Measurements from ENCODE around the gene TTC9C. TPM values are rescaled to one million over a fixed set of nuclear protein-coding genes. Genes with fewer than 3 reads are reported as not detected.
"Not testable (repeated sequence)": the region's sequence is repeated elsewhere in the genome, so short reads cannot be mapped to it uniquely, and the experiment has no call there.

The TTC9C gene
- total and polyA plus RNA-seq, 5 donors from 2014 or later = 19.4 to 39.5 (median 27.9) TPM

DNA sequence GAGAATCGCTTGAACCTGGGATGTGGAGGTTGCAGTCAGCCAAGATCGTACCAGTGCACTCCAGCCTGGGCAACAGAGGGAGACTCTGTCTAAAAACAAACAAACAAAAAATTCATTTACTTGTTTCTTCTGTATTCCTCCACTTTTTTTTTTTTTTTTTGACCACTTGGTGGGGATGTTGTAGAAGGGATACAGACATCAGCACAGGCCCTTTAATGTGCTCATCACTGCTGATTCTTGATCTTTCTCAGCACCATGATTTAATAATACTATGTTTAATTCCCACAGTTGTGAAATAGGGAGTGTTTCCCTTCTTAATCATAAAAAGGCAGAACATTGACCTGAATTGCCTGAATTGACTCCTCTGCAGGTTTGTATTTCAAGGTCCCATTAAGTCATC is 4.5 kb downstream of the TTC9C start:
- H3K27me3 Mint-ChIP-seq = peaks cover 5% of the 10 kb centered on the region
- peak overlapping the region in 3 of 4 donors; percentile 21 to 86 (median 21) for H3K4me3 Mint-ChIP-seq
- H3K36me3 Mint-ChIP-seq = peaks cover 8% of the 10 kb centered on the region
- Histone ChIP-seq H3K4me1 (ENCODE audit: control insufficient read depth, insufficient read depth, low read length, poor library complexity, severe bottlenecking) (peaks cover 27% of the 10 kb centered on the region), H3K9me3 (ENCODE audit: control insufficient read depth in 2 of 2, low read length in 2 of 2) (no peaks in the 10 kb centered on the region), H3K36me3 (ENCODE audit: control insufficient read depth, insufficient read depth, low read length) (peaks cover 42% of the 10 kb centered on the region), H3K27ac (ENCODE audit: insufficient read depth, low read length, poor library complexity, severe bottlenecking) (no peak overlapping the region), H3K27me3 (ENCODE audit: control insufficient read depth, insufficient read depth, low read length) (no peaks in the 10 kb centered on the region), H3K4me3 (ENCODE audit: low read depth, low read length) (no peak overlapping the region)
- peak overlapping the region; percentile 18 to 36 (median 26) for H3K27ac Mint-ChIP-seq
- H3K4me1 Mint-ChIP-seq = peaks cover 7 to 32% (median 18%) of the 10 kb centered on the region in 4 donors
- DNase-seq (peak in 2 of 3 donors; percentile 43 to 60), ATAC-seq (ENCODE audit: low read depth in 2 of 2) (no peak)
- no peaks in the 10 kb centered on the region for H3K9me3 Mint-ChIP-seq

DNA sequence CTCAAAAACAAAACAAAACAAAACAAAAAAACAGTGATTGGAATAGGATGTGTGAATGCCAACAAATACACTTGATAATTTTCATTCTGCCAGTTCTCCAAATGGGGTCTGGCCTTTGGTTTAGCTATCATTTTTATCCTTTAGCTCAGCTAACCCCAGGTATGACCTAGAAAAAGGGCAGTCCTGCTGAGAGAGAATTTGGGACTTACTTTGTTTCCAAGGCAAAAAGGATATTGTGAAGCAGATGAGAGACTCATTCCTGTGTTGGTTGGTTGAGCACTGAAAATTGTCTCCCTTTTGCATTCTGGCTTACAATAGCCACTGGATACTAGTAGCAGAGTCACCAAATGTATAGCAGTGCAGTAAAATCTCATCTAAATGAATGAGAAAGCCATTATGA is 8.9 kb downstream of the TTC9C start:
- H3K9me3 Mint-ChIP-seq = no peaks in the 10 kb centered on the region
- no peaks in the 10 kb centered on the region for H3K27me3 Mint-ChIP-seq
- H3K27ac Mint-ChIP-seq = no peak overlapping the region
- peaks cover 66% of the 10 kb centered on the region for H3K36me3 ChIP-seq (ENCODE audit: control insufficient read depth, insufficient read depth, low read length)
- no peak overlapping the region for H3K4me3 Mint-ChIP-seq
- peaks cover 8 to 11% (median 8%) of the 10 kb centered on the region in 4 donors for H3K4me1 Mint-ChIP-seq
- no peaks in the 10 kb centered on the region for H3K9me3 ChIP-seq (ENCODE audit: control insufficient read depth in 2 of 2, low read length in 2 of 2)
- no peak overlapping the region for H3K27ac ChIP-seq (ENCODE audit: insufficient read depth, low read length, poor library complexity, severe bottlenecking)
- H3K4me3 ChIP-seq (ENCODE audit: low read depth, low read length) = no peak overlapping the region
- no peak for DNase-seq
- H3K4me1 ChIP-seq (ENCODE audit: control insufficient read depth, insufficient read depth, low read length, poor library complexity, severe bottlenecking) = peaks cover 7% of the 10 kb centered on the region
- H3K36me3 Mint-ChIP-seq = peaks cover 24% of the 10 kb centered on the region
- no peaks in the 10 kb centered on the region for H3K27me3 ChIP-seq (ENCODE audit: control insufficient read depth, insufficient read depth, low read length)
- no peak for ATAC-seq (ENCODE audit: low read depth in 2 of 2)

DNA sequence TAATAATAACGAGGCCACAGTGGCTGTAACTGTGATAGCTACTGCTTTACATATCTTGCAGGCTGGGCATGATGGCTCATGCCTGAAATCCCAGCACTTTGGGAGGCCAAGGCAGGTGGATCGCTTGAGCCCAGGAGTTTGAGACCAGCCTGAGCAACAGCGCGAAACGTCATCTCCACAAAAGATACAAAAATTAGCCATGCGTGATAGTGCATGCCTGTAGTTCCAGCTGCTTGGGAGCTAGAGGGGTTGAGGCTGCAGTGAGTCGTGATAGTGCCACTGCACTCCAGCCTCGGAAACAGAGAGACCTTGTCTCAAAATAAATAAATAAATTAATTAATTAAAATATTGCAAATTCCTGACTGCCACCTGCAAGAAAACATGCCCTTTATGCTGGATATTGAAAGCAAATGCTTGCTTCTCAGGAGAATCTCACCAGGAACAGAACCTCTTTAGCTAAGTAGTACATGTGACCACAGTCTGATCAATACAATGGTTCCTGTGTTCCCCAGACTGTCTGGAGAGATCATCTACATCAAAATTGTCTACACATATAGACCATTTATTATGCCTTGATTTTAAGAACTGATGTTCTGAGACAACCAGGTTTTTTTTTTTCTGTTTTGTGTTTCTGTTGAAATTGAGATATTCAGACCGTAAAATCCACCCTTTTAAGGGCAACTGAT is 19.3 kb downstream of the TTC9C start:
- Histone ChIP-seq H3K36me3 (ENCODE audit: control insufficient read depth, insufficient read depth, low read length) (peaks cover 15% of the 10 kb centered on the region), H3K4me1 (ENCODE audit: control insufficient read depth, insufficient read depth, low read length, poor library complexity, severe bottlenecking) (peaks cover 16% of the 10 kb centered on the region), H3K27ac (ENCODE audit: insufficient read depth, low read length, poor library complexity, severe bottlenecking) (no peak overlapping the region), H3K4me3 (ENCODE audit: low read depth, low read length) (no peak overlapping the region), H3K27me3 (ENCODE audit: control insufficient read depth, insufficient read depth, low read length) (no peaks in the 10 kb centered on the region), H3K9me3 (ENCODE audit: control insufficient read depth in 2 of 2, low read length in 2 of 2) (no peaks in the 10 kb centered on the region)
- peak overlapping the region in 1 of 3 donors; percentile 12 for H3K27ac Mint-ChIP-seq
- H3K4me1 Mint-ChIP-seq = peaks cover 0 to 32% (median 17%) of the 10 kb centered on the region in 4 donors
- DNase-seq (no peak), ATAC-seq (ENCODE audit: low read depth in 2 of 2) (no peak)
- no peaks in the 10 kb centered on the region for H3K27me3 Mint-ChIP-seq
- H3K9me3 Mint-ChIP-seq = no peaks in the 10 kb centered on the region
- peaks cover 10% of the 10 kb centered on the region for H3K36me3 Mint-ChIP-seq
- H3K4me3 Mint-ChIP-seq = no peak overlapping the region

DNA sequence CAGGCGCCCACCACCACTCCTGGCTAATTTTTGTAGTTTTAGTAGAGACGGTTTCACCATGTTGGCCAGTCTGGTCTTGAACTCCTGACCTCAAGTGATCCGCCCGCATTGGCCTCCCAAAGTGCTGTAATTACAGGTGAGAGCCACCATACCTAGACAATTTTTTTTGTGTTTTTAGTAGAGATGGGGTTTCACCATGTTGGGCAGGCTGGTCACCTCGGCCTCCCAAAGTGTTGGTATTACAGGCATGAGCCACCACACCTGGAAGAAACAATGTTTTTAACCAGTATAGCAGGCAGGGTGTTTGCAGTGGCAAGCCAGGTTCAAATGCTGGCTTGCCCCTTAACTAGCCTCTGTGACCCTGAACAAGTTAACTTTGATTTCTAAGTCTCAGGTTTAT is 21.6 kb downstream of the TTC9C start:
- H3K4me3 ChIP-seq (ENCODE audit: low read depth, low read length); H3K27ac ChIP-seq (ENCODE audit: insufficient read depth, low read length, poor library complexity, severe bottlenecking); DNase-seq; H3K9me3 ChIP-seq (ENCODE audit: control insufficient read depth in 2 of 2, low read length in 2 of 2); H3K9me3 Mint-ChIP-seq; H3K27me3 Mint-ChIP-seq; H3K27me3 ChIP-seq (ENCODE audit: control insufficient read depth, insufficient read depth, low read length); ATAC-seq (ENCODE audit: low read depth in 2 of 2); H3K36me3 Mint-ChIP-seq: not testable (repeated sequence)
- H3K27ac Mint-ChIP-seq = peak overlapping the region in 1 of 3 donors; percentile 55
- peak overlapping the region in 1 of 4 donors; percentile 38 for H3K4me3 Mint-ChIP-seq
- peaks cover 0 to 50% (median 24%) of the 10 kb centered on the region in 4 donors for H3K4me1 Mint-ChIP-seq
- peaks cover 17% of the 10 kb centered on the region for H3K36me3 ChIP-seq (ENCODE audit: control insufficient read depth, insufficient read depth, low read length)
- H3K4me1 ChIP-seq (ENCODE audit: control insufficient read depth, insufficient read depth, low read length, poor library complexity, severe bottlenecking) = peaks cover 30% of the 10 kb centered on the region

DNA sequence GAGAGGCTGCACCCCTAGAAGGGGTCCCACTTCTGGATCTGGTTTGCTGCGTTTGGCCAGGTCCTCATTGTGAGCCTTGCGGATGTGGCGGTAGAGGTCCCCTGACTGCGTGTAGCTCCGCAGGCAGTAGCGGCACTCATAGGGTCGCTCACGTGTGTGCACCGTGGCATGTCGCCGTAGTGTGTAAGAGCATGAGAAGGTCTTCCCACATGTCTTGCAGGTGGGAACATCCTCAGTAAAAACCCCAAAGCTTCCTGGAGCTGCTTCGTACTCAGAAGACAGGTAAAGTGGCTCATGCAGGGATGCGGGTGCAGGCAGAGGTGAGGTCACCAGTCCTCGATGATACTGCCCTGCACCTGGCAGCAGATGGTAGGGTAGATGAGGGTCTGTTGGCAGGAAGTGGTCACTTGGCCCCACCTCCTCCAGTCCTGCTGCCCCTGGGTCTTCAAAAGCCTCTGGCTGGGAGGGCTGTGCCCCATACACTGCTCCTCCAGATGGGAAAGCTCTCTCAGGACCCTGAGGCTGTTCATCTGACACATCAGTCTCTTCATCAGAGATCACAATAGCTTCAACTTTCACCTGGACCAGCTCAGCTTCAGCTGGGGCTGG is 24.0 kb downstream of the TTC9C start:
- no peak for DNase-seq
- peaks cover 17% of the 10 kb centered on the region for H3K36me3 ChIP-seq (ENCODE audit: control insufficient read depth, insufficient read depth, low read length)
- peaks cover 0 to 50% (median 23%) of the 10 kb centered on the region in 4 donors for H3K4me1 Mint-ChIP-seq
- no peak for ATAC-seq (ENCODE audit: low read depth in 2 of 2)
- H3K27ac ChIP-seq (ENCODE audit: insufficient read depth, low read length, poor library complexity, severe bottlenecking) = no peak overlapping the region
- H3K4me1 ChIP-seq (ENCODE audit: control insufficient read depth, insufficient read depth, low read length, poor library complexity, severe bottlenecking) = peaks cover 30% of the 10 kb centered on the region
- peak overlapping the region; percentile 67 to 97 (median 92) for H3K27ac Mint-ChIP-seq
- no peaks in the 10 kb centered on the region for H3K27me3 ChIP-seq (ENCODE audit: control insufficient read depth, insufficient read depth, low read length)
- no peaks in the 10 kb centered on the region for H3K9me3 Mint-ChIP-seq
- peaks cover 10% of the 10 kb centered on the region for H3K36me3 Mint-ChIP-seq
- H3K9me3 ChIP-seq (ENCODE audit: control insufficient read depth in 2 of 2, low read length in 2 of 2) = no peaks in the 10 kb centered on the region
- no peak overlapping the region for H3K4me3 ChIP-seq (ENCODE audit: low read depth, low read length)
- peak overlapping the region in 3 of 4 donors; percentile 31 to 95 (median 93) for H3K4me3 Mint-ChIP-seq
- H3K27me3 Mint-ChIP-seq = no peaks in the 10 kb centered on the region

DNA sequence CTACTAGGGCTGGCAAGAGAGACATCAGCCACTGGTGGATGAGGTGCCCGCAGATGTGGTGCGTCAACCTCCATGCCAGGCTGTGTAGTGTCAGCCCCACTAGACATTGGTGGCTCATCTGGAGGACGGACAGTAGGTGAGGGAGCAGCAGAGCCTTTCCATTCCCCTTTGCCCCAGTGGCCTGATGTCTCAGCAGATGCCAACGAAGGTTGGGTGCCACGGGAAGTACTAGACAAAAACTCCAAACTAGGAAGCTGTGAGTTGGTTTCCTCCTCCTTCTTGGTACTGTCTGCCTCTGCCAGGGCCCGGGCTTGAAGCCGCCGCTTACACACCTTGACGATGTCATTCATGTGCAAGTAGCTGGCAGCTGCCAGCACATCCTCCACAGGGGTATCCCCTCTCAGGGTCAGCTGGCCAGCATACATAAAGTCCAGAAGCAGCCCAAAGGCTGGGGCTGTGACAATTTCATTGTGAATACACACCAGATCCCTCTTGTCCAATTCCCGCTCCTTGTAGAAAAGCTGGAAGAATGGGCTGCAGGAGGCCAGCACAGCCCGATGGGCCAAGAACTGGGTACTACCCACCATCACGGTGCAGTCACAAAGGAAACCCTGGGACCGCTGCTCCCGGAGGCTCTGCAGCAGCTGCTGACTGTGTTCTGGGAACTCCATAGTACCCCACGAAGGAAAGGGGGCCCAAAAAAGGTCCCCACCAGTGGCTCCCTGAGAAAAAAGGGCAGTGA is 24.9 kb downstream of the TTC9C start:
- H3K9me3 Mint-ChIP-seq = no peaks in the 10 kb centered on the region
- peaks cover 17% of the 10 kb centered on the region for H3K36me3 ChIP-seq (ENCODE audit: control insufficient read depth, insufficient read depth, low read length)
- DNase-seq (no peak), ATAC-seq (ENCODE audit: low read depth in 2 of 2) (no peak)
- H3K4me3 ChIP-seq (ENCODE audit: low read depth, low read length) = peak overlapping the region; percentile 94
- H3K4me1 Mint-ChIP-seq = peaks cover 0 to 47% (median 21%) of the 10 kb centered on the region in 4 donors
- H3K27ac Mint-ChIP-seq = peak overlapping the region; percentile 97 to 99 (median 98)
- peak overlapping the region; percentile 93 to 99 (median 96) for H3K4me3 Mint-ChIP-seq
- H3K27me3 ChIP-seq (ENCODE audit: control insufficient read depth, insufficient read depth, low read length) = no peaks in the 10 kb centered on the region
- H3K27me3 Mint-ChIP-seq = no peaks in the 10 kb centered on the region
- H3K4me1 ChIP-seq (ENCODE audit: control insufficient read depth, insufficient read depth, low read length, poor library complexity, severe bottlenecking) = peaks cover 30% of the 10 kb centered on the region
- H3K9me3 ChIP-seq (ENCODE audit: control insufficient read depth in 2 of 2, low read length in 2 of 2) = no peaks in the 10 kb centered on the region
- peaks cover 10% of the 10 kb centered on the region for H3K36me3 Mint-ChIP-seq
- H3K27ac ChIP-seq (ENCODE audit: insufficient read depth, low read length, poor library complexity, severe bottlenecking) = peak overlapping the region; percentile 92

DNA sequence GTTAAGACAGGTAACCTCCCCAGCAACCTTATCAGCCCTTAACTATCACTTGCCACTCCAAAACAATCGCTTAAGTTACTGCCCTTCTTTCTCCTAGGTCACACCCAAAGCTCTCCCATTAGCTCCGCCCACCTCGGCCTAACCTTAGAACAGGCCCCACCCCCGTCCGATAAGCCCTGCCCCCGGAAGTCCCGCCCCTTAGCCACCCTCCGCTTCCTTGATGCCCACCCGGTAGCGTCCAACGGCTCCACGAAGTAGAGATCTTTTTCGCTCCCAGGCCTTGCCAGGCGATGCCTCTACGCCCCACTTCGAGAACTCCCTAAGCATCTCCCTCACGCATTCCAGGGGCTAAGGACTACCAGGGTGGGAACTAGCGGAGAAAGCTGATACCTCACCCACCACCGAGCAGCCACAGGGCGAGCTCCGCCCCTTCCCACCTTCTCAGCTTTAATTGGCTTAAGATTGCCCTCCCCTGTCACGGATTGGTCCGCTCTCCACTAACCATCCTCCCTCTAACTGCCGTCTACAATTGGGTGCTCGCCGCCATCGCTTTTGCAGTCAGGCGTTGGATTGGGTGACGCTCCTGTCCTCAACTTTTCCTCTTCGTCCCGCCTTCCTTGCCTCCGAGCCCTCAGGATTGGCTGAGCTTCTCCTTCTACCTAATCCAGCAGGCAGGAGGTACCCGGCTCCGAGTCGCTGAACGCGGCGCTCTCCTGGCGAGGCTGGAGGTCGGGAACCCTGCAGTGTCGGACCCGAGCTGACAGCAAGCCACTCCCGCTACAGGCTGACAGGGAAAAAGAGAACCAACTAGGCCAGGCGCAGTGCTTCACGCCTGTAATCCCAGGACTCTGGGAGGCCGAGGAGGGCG is 25.7 kb downstream of the TTC9C start, which contains the start of gene ZBTB3:
Gene ZBTB3 (minus strand): TSS at position 425 of the 868 bp plus-strand sequence. CDS start 496 bp downstream, outside the sequence.
- Histone ChIP-seq H3K4me1 (ENCODE audit: control insufficient read depth, insufficient read depth, low read length, poor library complexity, severe bottlenecking) (peaks cover 30% of the 10 kb centered on the region), H3K27me3 (ENCODE audit: control insufficient read depth, insufficient read depth, low read length) (no peaks in the 10 kb centered on the region), H3K36me3 (ENCODE audit: control insufficient read depth, insufficient read depth, low read length) (peaks cover 15% of the 10 kb centered on the region), H3K9me3 (ENCODE audit: control insufficient read depth in 2 of 2, low read length in 2 of 2) (no peaks in the 10 kb centered on the region), H3K4me3 (ENCODE audit: low read depth, low read length) (peak within 1 kb of the TSS; percentile 94), H3K27ac (ENCODE audit: insufficient read depth, low read length, poor library complexity, severe bottlenecking) (peak within 1 kb of the TSS; percentile 92)
- Mint-ChIP-seq H3K36me3 (peaks cover 7% of the 10 kb centered on the region), H3K27ac (peak within 1 kb of the TSS; percentile 97 to 99 (median 98)), H3K9me3 (no peaks in the 10 kb centered on the region), H3K4me3 (peak within 1 kb of the TSS; percentile 93 to 99 (median 96)), H3K4me1 (peaks cover under 1 to 43% (median 19%) of the 10 kb centered on the region in 4 donors), H3K27me3 (no peaks in the 10 kb centered on the region)
- ATAC-seq (ENCODE audit: low read depth in 2 of 2) (peak; percentile 95 to 97), DNase-seq (peak; percentile 96 to 100 (median 99))

All from CD4-positive, CD25-positive, alpha-beta regulatory T cell (primary cell).